K562 (cell line): ENCODE results near the gene SAV1. TPM values are rescaled to one million over a fixed set of nuclear protein-coding genes. Genes with fewer than 3 reads are reported as not detected.
A peak's percentile ranks its signal among the peaks of the same experiment; 100 is the strongest.

Experiments used
- ATAC-seq: fragments of 200-7000 bp; cut with Tn5 transposase; 3 replicates; pipeline ENCODE4 v1.9.1; 2020; ENCODE audit warnings: moderate library complexity
- BruUV-seq: library from RNA; stranded (reverse); fragments of 400-500 nt; replicated peaks from 2 replicates; lab custom pipeline; 2021; lab: Mats Ljungman, UMichigan
- CTCF ChIA-PET: fragments of 300-600 bp; formaldehyde crosslinking; extraction: SDS; loops from one replicate; lab custom pipeline; 2021; ENCODE audit warnings: low intra/inter-chr PET ratio; lab: Yijun Ruan, JAX
- POLR2A ChIA-PET: fragments of 300-600, 350-650 bp; sonication (Branson Sonifier 250); formaldehyde crosslinking; extraction: SDS; loops from one replicate; lab custom pipeline; 2021; ENCODE audit warnings: antibody characterized with exemption, inconsistent platforms; lab: Yijun Ruan, JAX
- DNase-seq, 4 experiments: peaks; one replicate each; pipeline versions ENCODE4 v3.0.0 to v3.0.0-alpha.2; 2011 to 2018; ENCODE audit warnings: low spot score in 3 of 4, mixed read lengths in 3 of 4; ENCODE audit errors: extremely low read depth in 1 of 4
- FAIRE-seq: peaks from 2 replicates; lab custom pipeline; 2011; peaks lifted over from hg19 to GRCh38; lab: Jason Lieb, UNC
- H2AFZ ChIP-seq: 2 replicates; pipeline ENCODE4 v1.6.0; 2011; ENCODE audit warnings: low read depth, low read length, control low read depth, inconsistent platforms
- H3K27ac ChIP-seq: fragments of 200-600 bp; 3 replicates; pipeline ENCODE4 v1.8.0; 2011; ENCODE audit warnings: low read depth, mild to moderate bottlenecking, control low read depth, inconsistent platforms, low read length, moderate library complexity, mixed read lengths; ENCODE audit errors: extremely low read depth
- H3K27me3 ChIP-seq, 2 experiments: fragments of 300-600 bp in 1 of 2; 2 replicates in 1 of 2; 3 replicates in 1 of 2; pipeline versions ENCODE4 v1.6.0 to v1.8.0; 2011; ENCODE audit warnings: inconsistent platforms in 2 of 2, low read length in 2 of 2, mild to moderate bottlenecking in 1 of 2, mixed read lengths in 1 of 2, moderate library complexity in 1 of 2; ENCODE audit not compliant: control insufficient read depth in 2 of 2, insufficient read depth in 2 of 2
- H3K36me3 ChIP-seq: fragments of 300-600 bp; 3 replicates; pipeline ENCODE4 v1.8.0; 2011; ENCODE audit warnings: mild to moderate bottlenecking, low read length, inconsistent platforms; ENCODE audit not compliant: control insufficient read depth, insufficient read depth
- H3K4me1 ChIP-seq, 2 experiments: fragments of 200-600 bp in 1 of 2; replicated peaks in 1 of 2; 2 replicates in 1 of 2; 3 replicates in 1 of 2; pipeline versions ENCODE4 v1.5.1 to v1.8.0; 2011; ENCODE audit warnings: inconsistent platforms in 2 of 2, low read length in 2 of 2, mild to moderate bottlenecking in 1 of 2, mixed read lengths in 1 of 2, moderate library complexity in 1 of 2; ENCODE audit not compliant: control insufficient read depth in 2 of 2, insufficient read depth in 2 of 2
- H3K4me2 ChIP-seq: 2 replicates; pipeline ENCODE4 v1.6.1; 2011; ENCODE audit warnings: low read length, control low read depth, inconsistent platforms, mixed read lengths; ENCODE audit not compliant: insufficient read depth
- H3K4me3 ChIP-seq: fragments of 200-600 bp; sonication (generic), shearing (Covaris generic); 2 replicates; pipeline ENCODE4 v1.5.1; 2016; ENCODE audit warnings: control low read depth, inconsistent platforms
- H3K79me2 ChIP-seq: fragments of 200-600 bp; 3 replicates; pipeline ENCODE4 v1.8.0; 2011; ENCODE audit warnings: low read length, inconsistent platforms; ENCODE audit not compliant: control insufficient read depth, insufficient read depth
- H3K9ac ChIP-seq, 2 experiments: 2 replicates each; pipeline versions ENCODE4 v1.6.0 to v1.6.1; 2011; ENCODE audit warnings: low read depth in 2 of 2, low read length in 2 of 2, control low read depth in 1 of 2, inconsistent platforms in 1 of 2, mild to moderate bottlenecking in 1 of 2, mixed read lengths in 1 of 2; ENCODE audit not compliant: insufficient read depth in 1 of 2
- H3K9me1 ChIP-seq: one replicate; pipeline ENCODE4 v1.6.0; 2011; ENCODE audit warnings: inconsistent platforms, mild to moderate bottlenecking, low read length, moderate library complexity; ENCODE audit not compliant: control insufficient read depth, insufficient read depth
- H3K9me3 ChIP-seq: replicated peaks from 2 replicates; pipeline ENCODE4 v1.5.1; 2011; ENCODE audit warnings: low read depth, low read length, inconsistent platforms; ENCODE audit not compliant: control insufficient read depth, insufficient read depth
- H4K20me1 ChIP-seq: replicated peaks from 2 replicates; pipeline ENCODE4 v1.6.1; 2011; ENCODE audit warnings: low read length, inconsistent platforms, mixed read lengths; ENCODE audit not compliant: control insufficient read depth, insufficient read depth
- ARID4B ChIP-seq: sonication (generic); formaldehyde crosslinking; IDR thresholded peaks from 2 replicates; pipeline ENCODE4 v1.8.0; 2022; ENCODE audit warnings: mild to moderate bottlenecking, missing genetic modification reagents
- ATF7 ChIP-seq: fragments of 450-650 bp; IDR thresholded peaks from 2 replicates; pipeline ENCODE4 v1.7.1; 2014; ENCODE audit warnings: mild to moderate bottlenecking, moderate library complexity
- CBFA2T3 ChIP-seq: fragments of 450-650 bp; IDR thresholded peaks from 2 replicates; pipeline ENCODE4 v1.6.1; 2017
- CBX8 ChIP-seq: fragments of 200-600 bp; sonication (generic); IDR thresholded peaks from 2 replicates; pipeline ENCODE4 v1.6.1; 2012; ENCODE audit warnings: borderline replicate concordance, mixed run types, low read depth, mild to moderate bottlenecking, moderate library complexity, mixed read lengths, low read length, control low read depth, inconsistent platforms; ENCODE audit not compliant: poor library complexity, severe bottlenecking; ENCODE audit errors: extremely low read depth
- CHD1 ChIP-seq: fragments of 200-600 bp; sonication (generic); IDR thresholded peaks from one replicate; pipeline ENCODE4 v1.6.1; 2012; ENCODE audit warnings: mild to moderate bottlenecking, moderate library complexity, low read length, inconsistent platforms
- ETV6 ChIP-seq, 3 experiments: fragments of 150-350 bp in 1 of 3; sonication (generic) in 1 of 3; formaldehyde crosslinking in 1 of 3; IDR thresholded peaks; 2 replicates each; pipeline versions ENCODE4 v1.6.1 to v1.8.0; 2014 to 2022; ENCODE audit warnings: borderline replicate concordance in 2 of 3, low read depth in 2 of 3, antibody characterized with exemption in 1 of 3, low read length in 1 of 3, mild to moderate bottlenecking in 1 of 3, missing genetic modification reagents in 1 of 3
- NFATC3 ChIP-seq: fragments of 450-650 bp; IDR thresholded peaks from 2 replicates; pipeline ENCODE4 v1.6.1; 2017; ENCODE audit warnings: mild to moderate bottlenecking
- NR2C2 ChIP-seq, 2 experiments: fragments of 200-800 bp in 1 of 2; sonication (Bioruptor generic) in 1 of 2; sonication (generic) in 1 of 2; formaldehyde crosslinking in 1 of 2; IDR thresholded peaks; 2 replicates each; pipeline versions ENCODE4 v1.6.1 to v1.8.0; 2016 to 2022; ENCODE audit warnings: mild to moderate bottlenecking in 1 of 2, missing compliant biosample characterization in 1 of 2, missing genetic modification characterization in 1 of 2, missing genetic modification reagents in 1 of 2
- SIX5 ChIP-seq, 2 experiments: IDR thresholded peaks; 2 replicates each; pipeline ENCODE4 v1.6.1; 2011; ENCODE audit warnings: low read length in 2 of 2, borderline replicate concordance in 1 of 2, low read depth in 1 of 2, mild to moderate bottlenecking in 1 of 2, moderate library complexity in 1 of 2; ENCODE audit not compliant: insufficient read depth in 1 of 2
- SMAD4 ChIP-seq: fragments of 250-450 bp; sonication (Bioruptor Pico); conservative IDR thresholded peaks from 2 replicates; pipeline ENCODE4 v1.8.0; 2021; ENCODE audit warnings: inconsistent platforms, mild to moderate bottlenecking, moderate library complexity
- SNIP1 ChIP-seq: fragments of 450-650 bp; IDR thresholded peaks from 2 replicates; pipeline ENCODE4 v1.7.1; 2017; ENCODE audit warnings: low read depth, mild to moderate bottlenecking
- ZNF184 ChIP-seq: sonication (generic); formaldehyde crosslinking; IDR thresholded peaks from 2 replicates; pipeline ENCODE4 v1.5.0; 2020; ENCODE audit warnings: missing genetic modification reagents
- ZNF668 ChIP-seq: fragments of 250-450 bp; sonication (Bioruptor Pico); IDR thresholded peaks from 2 replicates; pipeline ENCODE4 v1.8.0; 2022; ENCODE audit warnings: mild to moderate bottlenecking, inconsistent platforms
- in situ Hi-C: fragments of 300-500 bp; cut with MboI; formaldehyde crosslinking; loops from 4 replicates; pipeline ENCODE4 v1.15.0; 2018; ENCODE audit warnings: inconsistent platforms, mixed read lengths
- intact Hi-C: fragments of 100-400 bp; cut with micrococcal nuclease; formaldehyde crosslinking; loops from 2 replicates; pipeline ENCODE4 v1.14.2; 2022
- polyA plus RNA-seq, 8 experiments: library from polyadenylated mRNA; depleted of rRNA in 4 of 8; stranded (reverse) in 5 of 8; unstranded in 3 of 8; fragments of >200 nt; fragmentation: Nextera tagmentation in 2 of 8; fragmentation: Illumina TruSeq in 1 of 8; extraction: Ambion mirVana in 2 of 8; extraction: Trizol in 1 of 8; gene quantifications; 2 replicates each; pipeline versions ENCODE4 v1.2.1 to v1.2.3, GENCODE V29; 2011 to 2014; ENCODE audit warnings: inconsistent platforms in 1 of 8, missing spikeins in 1 of 8
- total RNA-seq, 7 experiments: library from RNA; depleted of rRNA in 6 of 7; stranded (reverse); fragments of >200 nt in 6 of 7; fragmentation: Illumina TruSeq in 2 of 7; extraction: Trizol in 2 of 7; gene quantifications; 2 replicates each; pipeline versions ENCODE4 v1.2.1 to v1.2.3, GENCODE V29; 2011 to 2021; ENCODE audit warnings: low replicate concordance in 1 of 7

Gene SAV1
- total and polyA plus RNA-seq, 9 of the 15 experiments (the other 6 are each of a cell fraction or from before 2014, with no cell fraction given) = 6.5 to 18.1 (median 16.1) TPM

DNA sequence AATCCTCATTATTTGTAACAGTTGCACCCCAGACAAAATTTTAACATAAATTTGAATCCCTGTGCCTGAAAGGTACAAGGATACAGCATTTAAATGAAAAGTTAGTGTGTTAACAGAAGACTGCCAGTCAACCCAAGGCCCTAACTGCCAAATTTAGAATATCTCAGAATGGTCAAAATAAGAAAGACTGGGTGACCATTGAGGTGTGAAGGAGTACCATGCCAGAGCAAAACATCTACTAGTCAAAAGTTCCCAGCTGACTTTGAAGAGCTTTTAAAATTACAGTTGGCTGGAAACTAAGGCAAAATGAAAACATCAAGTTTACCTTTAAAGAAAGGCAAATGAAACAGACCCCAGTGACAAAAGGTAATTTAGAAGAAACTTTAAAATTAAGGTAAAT is 18.4 kb downstream of the SAV1 start:
- Histone ChIP-seq H3K9me3 (no peaks in the 10 kb centered on the region), H3K9ac (0 out of 4 replicates have a peak overlapping the region, but pooled peaks of 1 of the 2 experiments have one; percentile 0), H3K4me1 (peaks cover 0 to 6% of the 10 kb centered on the region in 2 experiments; a peak in 3 of 5 replicates), H2AFZ (no peak overlapping the region), H3K27me3 (no peaks in the 10 kb centered on the region), H3K4me3 (no peak overlapping the region), H3K79me2 (peaks cover 74% of the 10 kb centered on the region), H3K27ac (no peak overlapping the region)
- DNase-seq (no peak), FAIRE-seq (no peak), ATAC-seq (no peak)
- intact Hi-C loops (no loop called here), in situ Hi-C loops (no loop called here)
- no TSS peak for BruUV-seq
- no peak for TF ChIP-seq NR2C2 (CRISPR knock-in tag; IDR thresholded peaks at IDR 0.05)
- no peak for TF ChIP-seq NR2C2 (tag; IDR thresholded peaks at IDR 0.05)
- no peak for TF ChIP-seq ETV6 (IDR thresholded peaks at IDR 0.05; ENCODE audit: borderline replicate concordance in 1 of 2, low read depth in 2 of 2, low read length in 1 of 2)
- TF ChIP-seq ETV6 (CRISPR knock-in tag; IDR thresholded peaks at IDR 0.05; ENCODE audit: borderline replicate concordance) = no peak
- TF ChIP-seq ATF7 = no peak
- no peak for TF ChIP-seq CBX8
- TF ChIP-seq SNIP1 = no peak
- no peak for TF ChIP-seq CHD1
- no peak for TF ChIP-seq CBFA2T3
- TF ChIP-seq SIX5 (IDR thresholded peaks at IDR 0.05; ENCODE audit: borderline replicate concordance in 1 of 2, insufficient read depth in 1 of 2, low read depth in 1 of 2, low read length in 2 of 2) = no peak
- TF ChIP-seq SMAD4 (CRISPR knock-in tag) = no peak
- no peak for TF ChIP-seq ZNF668 (CRISPR knock-in tag)
- TF ChIP-seq ZNF184 (CRISPR knock-in tag) = no peak
- TF ChIP-seq NFATC3 = no peak
- TF ChIP-seq ARID4B (CRISPR knock-in tag) = no peak
- TF ChIP-seq, all 486 proteins: peak for 0
- Histone ChIP-seq H3K9me1 (no peaks in the 10 kb centered on the region), H3K4me2 (no peak overlapping the region), H3K36me3 (peaks cover 12% of the 10 kb centered on the region; the same call in 1 of the 3 replicates), H4K20me1 (0 out of 2 replicates have a peak, but pooled peaks cover 4% of the 10 kb centered on the region)
- ChIA-PET POLR2A (interaction anchor here (1.5 to 2.6 kb wide), 2 partner anchors 10 to 19 kb away, joined by 9 to 11 read pairs; partner anchors contain the start of gene SAV1), CTCF (no interaction called here)
